K562 (cell line): ENCODE data around the gene TYW1B. TPM values are rescaled to one million over a fixed set of nuclear protein-coding genes. Genes with fewer than 3 reads are reported as not detected.
A peak's percentile ranks its signal among the peaks of the same experiment; 100 is the strongest.

Experiments used
- CHCHD3 ChIP-seq: fragments of 250-450 bp; sonication (Bioruptor Pico); IDR thresholded peaks from 2 replicates; pipeline ENCODE4 v2.1.2; 2022; ENCODE audit warnings: mild to moderate bottlenecking
- HMGN3 ChIP-seq: IDR thresholded peaks from 2 replicates; pipeline ENCODE4 v1.6.1; 2011; ENCODE audit warnings: borderline replicate concordance, low read depth, mild to moderate bottlenecking, mixed read lengths, low read length; ENCODE audit not compliant: insufficient read length; ENCODE audit errors: extremely low read depth
- PRDM10 ChIP-seq: fragments of 450-650 bp; IDR thresholded peaks from 2 replicates; pipeline ENCODE4 v1.6.1; 2018; ENCODE audit not compliant: partially characterized antibody
- polyA plus RNA-seq, 8 experiments: library from polyadenylated mRNA; depleted of rRNA in 4 of 8; stranded (reverse) in 5 of 8; unstranded in 3 of 8; fragments of >200 nt; fragmentation: Nextera tagmentation in 2 of 8; fragmentation: Illumina TruSeq in 1 of 8; extraction: Ambion mirVana in 2 of 8; extraction: Trizol in 1 of 8; gene quantifications; 2 replicates each; pipeline versions ENCODE4 v1.2.1 to v1.2.3, GENCODE V29; 2011 to 2014; ENCODE audit warnings: inconsistent platforms in 1 of 8, missing spikeins in 1 of 8
- total RNA-seq, 7 experiments: library from RNA; depleted of rRNA in 6 of 7; stranded (reverse); fragments of >200 nt in 6 of 7; fragmentation: Illumina TruSeq in 2 of 7; extraction: Trizol in 2 of 7; gene quantifications; 2 replicates each; pipeline versions ENCODE4 v1.2.1 to v1.2.3, GENCODE V29; 2011 to 2021; ENCODE audit warnings: low replicate concordance in 1 of 7
- TF ChIP-seq, protein P1 (sequence below): fragments of 450-650 bp; IDR thresholded peaks from 2 replicates; pipeline ENCODE4 v1.6.1; 2016; ENCODE audit warnings: antibody characterized with exemption

TYW1B gene
- total and polyA plus RNA-seq, 9 of the 15 experiments (the other 6 are each of a cell fraction or from before 2014, with no cell fraction given), result 5.8 to 14.7 (median 9.8) TPM

DNA sequence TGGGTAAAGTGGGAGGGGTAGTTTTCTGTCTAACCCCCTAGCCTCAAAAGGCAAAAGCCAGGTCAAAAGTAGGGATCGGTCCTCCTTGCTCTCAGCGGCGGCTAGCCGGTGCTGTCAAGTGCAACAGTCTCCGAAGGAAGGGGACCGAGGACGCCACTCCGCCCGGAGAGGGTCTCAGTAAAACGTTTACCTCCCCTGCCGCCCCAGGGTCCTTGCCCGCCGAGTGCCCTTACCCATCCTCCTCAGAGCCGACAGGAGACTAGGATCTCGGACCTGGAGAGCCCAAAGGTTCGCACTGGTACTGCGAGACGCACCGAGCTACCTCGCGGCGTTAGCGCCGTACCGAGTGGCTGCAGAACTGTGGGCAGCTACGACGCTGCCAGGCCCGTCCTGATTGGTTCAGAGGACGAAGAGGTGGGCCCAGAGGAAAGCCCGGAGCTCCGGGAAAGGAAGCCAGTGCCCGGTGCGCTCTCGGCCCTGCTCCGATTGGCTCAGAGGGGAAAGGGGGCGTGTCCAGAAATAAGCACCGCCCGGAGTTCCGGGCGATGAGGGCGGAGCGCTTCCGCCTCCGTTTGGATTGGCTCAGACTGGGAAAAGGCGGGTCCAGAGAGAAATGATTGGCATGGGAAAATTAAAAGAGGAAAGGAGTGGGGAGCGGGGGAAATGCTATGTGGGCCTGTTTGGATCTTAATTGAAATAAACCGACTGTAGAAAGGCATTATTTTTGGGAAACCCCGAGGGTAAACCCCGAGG is at the start of gene TYW1B (continued):
- TF ChIP-seq PRDM10 (peak; percentile 72), CHCHD3 (CRISPR knock-in tag) (peak; percentile 44; the same call in 1 of the 2 replicates), HMGN3 (peak; percentile 39)
- TF ChIP-seq, protein P1, sequence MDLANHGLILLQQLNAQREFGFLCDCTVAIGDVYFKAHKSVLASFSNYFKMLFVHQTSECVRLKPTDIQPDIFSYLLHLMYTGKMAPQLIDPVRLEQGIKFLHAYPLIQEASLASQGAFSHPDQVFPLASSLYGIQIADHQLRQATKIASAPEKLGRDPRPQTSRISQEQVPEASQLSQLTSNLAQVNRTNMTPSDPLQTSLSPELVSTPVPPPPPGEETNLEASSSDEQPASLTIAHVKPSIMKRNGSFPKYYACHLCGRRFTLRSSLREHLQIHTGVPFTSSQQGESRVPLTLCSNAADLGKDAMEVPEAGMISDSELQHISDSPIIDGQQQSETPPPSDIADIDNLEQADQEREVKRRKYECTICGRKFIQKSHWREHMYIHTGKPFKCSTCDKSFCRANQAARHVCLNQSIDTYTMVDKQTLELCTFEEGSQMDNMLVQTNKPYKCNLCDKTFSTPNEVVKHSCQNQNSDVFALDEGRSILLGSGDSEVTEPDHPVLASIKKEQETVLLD, result 0 out of 2 replicates have a peak, but pooled peaks have one; percentile 17
- TF ChIP-seq, all 486 proteins: peak for 89; not testable (repeated sequence) for 397
